B cell (primary cell): Measurements from ENCODE around the gene TMEM125. TPM values are rescaled to one million over a fixed set of nuclear protein-coding genes. Genes with fewer than 3 reads are reported as not detected.

ENCODE experiments used
- ATAC-seq: fragments of 200-7000 bp; cut with Tn5 transposase; one replicate; pipeline ENCODE4 v1.10.0; 2021; ENCODE audit warnings: low read depth, mild to moderate bottlenecking, moderate number of reproducible peaks, moderate library complexity
- CTCF ChIA-PET: fragments of 350-600 bp; sonication (Branson Sonifier 250); formaldehyde crosslinking; loops from one replicate; lab custom pipeline; 2021; ENCODE audit warnings: antibody characterized with exemption, inconsistent platforms; lab: Charles Lee
- POLR2A ChIA-PET: fragments of 350-600 bp; sonication (Branson Sonifier 250); formaldehyde crosslinking; loops from one replicate; lab custom pipeline; 2021; ENCODE audit warnings: antibody characterized with exemption; lab: Charles Lee
- DNase-seq: peaks from one replicate; pipeline ENCODE4 v3.0.0; 2013
- H2AFZ ChIP-seq: 2 replicates; pipeline ENCODE4 v1.6.1; 2012; ENCODE audit warnings: mild to moderate bottlenecking, low read depth, low read length; ENCODE audit not compliant: insufficient read depth, poor library complexity, severe bottlenecking
- H3K27ac ChIP-seq, 2 donors: 1 replicate in 1 of 2; 2 replicates in 1 of 2; pipeline ENCODE4 v1.5.1; 2012 to 2013; ENCODE audit warnings: low read length in 2 of 2, mild to moderate bottlenecking in 2 of 2, moderate library complexity in 1 of 2
- H3K27me3 ChIP-seq, 4 experiments: fragments of 200-600 bp in 1 of 4; sonication (generic) in 1 of 4; replicated peaks in 1 of 4; 1 replicate in 2 of 4; 2 replicates in 2 of 4; pipeline versions ENCODE4 v1.6.1 to v1.7.0; 2013 to 2016; ENCODE audit warnings: low read length in 3 of 4, mild to moderate bottlenecking in 2 of 4, mixed read lengths in 1 of 4, moderate library complexity in 1 of 4; ENCODE audit not compliant: insufficient read depth in 4 of 4, control insufficient read depth in 3 of 4; ENCODE audit errors: control extremely low read depth in 1 of 4
- H3K36me3 ChIP-seq, 2 experiments: replicated peaks in 1 of 2; 1 replicate in 1 of 2; 2 replicates in 1 of 2; pipeline versions ENCODE4 v1.6.1 to v1.7.1; 2013; ENCODE audit warnings: low read length in 1 of 2; ENCODE audit not compliant: insufficient read depth in 2 of 2, control insufficient read depth in 1 of 2; ENCODE audit errors: control extremely low read depth in 1 of 2, extremely low read depth in 1 of 2
- H3K4me1 ChIP-seq, 2 donors: fragments of 200-600 bp in 1 of 2; sonication (generic) in 1 of 2; 1 replicate in 1 of 2; 2 replicates in 1 of 2; pipeline versions ENCODE4 v1.5.1 to v1.6.1; 2013 to 2017; ENCODE audit warnings: low read length in 2 of 2; ENCODE audit not compliant: control insufficient read depth in 2 of 2, insufficient read depth in 2 of 2
- H3K4me2 ChIP-seq: replicated peaks from 2 replicates; pipeline ENCODE3; 2012; ENCODE audit warnings: mild to moderate bottlenecking, low read depth, low read length; ENCODE audit not compliant: poor library complexity, severe bottlenecking
- H3K4me3 ChIP-seq, 5 experiments: fragments of 200-600 bp in 1 of 5; sonication (generic) in 1 of 5; 1 replicate in 3 of 5; 2 replicates in 2 of 5; pipeline versions ENCODE4 v1.5.1 to v1.7.0; 2011 to 2016; ENCODE audit warnings: low read length in 4 of 5, mild to moderate bottlenecking in 4 of 5, low read depth in 2 of 5, control low read depth in 1 of 5, moderate library complexity in 1 of 5; ENCODE audit not compliant: insufficient read depth in 1 of 5; ENCODE audit errors: control extremely low read depth in 1 of 5, extremely low read depth in 1 of 5
- H3K79me2 ChIP-seq: fragments of 200-600 bp; sonication (generic); one replicate; pipeline ENCODE4 v1.6.0; 2016; ENCODE audit warnings: low read length; ENCODE audit not compliant: control insufficient read depth, insufficient read depth
- H3K9ac ChIP-seq: fragments of 200-600 bp; sonication (generic); 2 replicates; pipeline ENCODE4 v1.6.1; 2017; ENCODE audit warnings: mild to moderate bottlenecking, low read length, moderate library complexity
- H3K9me3 ChIP-seq, 3 donors: one replicate each; pipeline versions ENCODE4 v1.6.1 to v1.7.1; 2013; ENCODE audit warnings: low read length in 2 of 3; ENCODE audit not compliant: control insufficient read depth in 2 of 3, insufficient read depth in 1 of 3; ENCODE audit errors: control extremely low read depth in 1 of 3
- H4K20me1 ChIP-seq: 2 replicates; pipeline ENCODE4 v1.6.0; 2012; ENCODE audit warnings: mild to moderate bottlenecking, low read length; ENCODE audit not compliant: insufficient read depth, control insufficient read depth, poor library complexity, severe bottlenecking
- H3K27ac Mint-ChIP-seq: one replicate; pipeline ENCODE4 v1.8.0; 2021; ENCODE audit warnings: mixed read lengths
- H3K27me3 Mint-ChIP-seq: one replicate; pipeline ENCODE4 v1.8.0; 2021; ENCODE audit warnings: mixed read lengths
- H3K4me1 Mint-ChIP-seq: one replicate; pipeline ENCODE4 v1.8.0; 2021; ENCODE audit warnings: mixed read lengths
- H3K4me3 Mint-ChIP-seq: one replicate; pipeline ENCODE4 v1.8.0; 2021; ENCODE audit warnings: mixed read lengths
- H3K9me3 Mint-ChIP-seq: one replicate; pipeline ENCODE4 v1.8.0; 2022; ENCODE audit warnings: mixed read lengths; ENCODE audit not compliant: insufficient read depth
- CTCF ChIP-seq: fragments of 200-600 bp; IDR thresholded peaks from one replicate; pipeline ENCODE4 v1.8.0; 2022; ENCODE audit warnings: antibody characterized with exemption, mild to moderate bottlenecking
- EZH2 ChIP-seq: IDR thresholded peaks from 2 replicates; pipeline ENCODE4 v1.6.1; 2012; ENCODE audit warnings: borderline replicate concordance, low read depth, mild to moderate bottlenecking, moderate library complexity, low read length; ENCODE audit not compliant: insufficient read depth, poor library complexity, severe bottlenecking
- WGBS: methylation state at CpG from one replicate; pipeline ENCODE4 v1.1.5; 2013; ENCODE audit warnings: missing lambda C conversion rate; ENCODE audit not compliant: insufficient coverage; 5-methylcytosine and 5-hydroxymethylcytosine counted together
- intact Hi-C: fragments of 100-400 bp; cut with micrococcal nuclease; formaldehyde crosslinking; loops from one replicate; pipeline ENCODE4 v1.10.0; 2022
- polyA plus RNA-seq: library from polyadenylated mRNA; depleted of rRNA; stranded (reverse); fragments of >200 nt; gene quantifications from 2 replicates; pipeline ENCODE4 v1.2.3, GENCODE V29; 2012
- total RNA-seq, 2 donors: library from RNA; stranded (reverse); fragments of 120-200 nt in 1 of 2; gene quantifications; 1 replicate in 1 of 2; 2 replicates in 1 of 2; pipeline versions ENCODE4 v1.2.3 to v1.2.4, GENCODE V29; 2013 to 2022

Gene TMEM125
- total and polyA plus RNA-seq, 2 donors (not counting 1 experiment from before 2014, with no cell fraction given), result not detected

- Histone ChIP-seq H2AFZ (no peak overlapping the region), H3K9me3 (no peaks in the 10 kb centered on the region), H3K4me1 (peaks cover 26 to 30% of the 10 kb centered on the region in 2 donors), H3K27me3 (no peaks in the 10 kb centered on the region), H4K20me1 (no peaks in the 10 kb centered on the region), H3K4me2 (no peak overlapping the region), H3K36me3 (no peaks in the 10 kb centered on the region), H3K4me3 (no peak overlapping the region), H3K79me2 (no peaks in the 10 kb centered on the region), H3K9ac (no peak overlapping the region), H3K27ac (no peak overlapping the region)
- ATAC-seq, result no peak
- TF ChIP-seq CTCF (no peak), EZH2 (no peak)
- POLR2A ChIA-PET, result interaction anchor here (0.6 kb wide), 1 partner anchor 369 kb away, joined by 6 read pairs; no protein-coding TSS in a partner anchor
- no peak for DNase-seq
- H3K27ac Mint-ChIP-seq, result peak overlapping the region; percentile 96
- intact Hi-C loops, result no loop called here
- WGBS, result 92% methylated on average over 7 of the region's 9 CpGs
- peaks cover 30% of the 10 kb centered on the region for H3K4me1 Mint-ChIP-seq
- no peaks in the 10 kb centered on the region for H3K9me3 Mint-ChIP-seq
- H3K27me3 Mint-ChIP-seq, result no peaks in the 10 kb centered on the region
- CTCF ChIA-PET, result interaction anchor here (1.4 to 17.5 kb wide), 3 partner anchors 16 to 310 kb away, joined by 5 to 332 read pairs (median 9); no protein-coding TSS in a partner anchor
- H3K4me3 Mint-ChIP-seq, result no peak overlapping the region
Measured at GRCh38 chr1:43222879-43223278, 46.9 kb upstream of the TMEM125 start.

GRCh38 chr1:43225168-43225567 lies 44.6 kb upstream of the TMEM125 start:
- Histone ChIP-seq H3K4me3 (no peak overlapping the region), H3K79me2 (no peaks in the 10 kb centered on the region), H3K4me2 (no peak overlapping the region), H3K4me1 (peaks cover 25 to 30% of the 10 kb centered on the region in 2 donors), H3K9ac (no peak overlapping the region), H4K20me1 (no peaks in the 10 kb centered on the region), H3K27me3 (no peaks in the 10 kb centered on the region), H2AFZ (no peak overlapping the region), H3K27ac (no peak overlapping the region), H3K36me3 (no peaks in the 10 kb centered on the region), H3K9me3 (no peaks in the 10 kb centered on the region)
- Mint-ChIP-seq H3K9me3 (no peaks in the 10 kb centered on the region), H3K4me3 (no peak overlapping the region), H3K27ac (no peak overlapping the region), H3K27me3 (no peaks in the 10 kb centered on the region), H3K4me1 (peaks cover 30% of the 10 kb centered on the region)
- intact Hi-C loops, result loop anchor here (5.0 kb wide), 1 partner anchor 302 kb away; no protein-coding TSS in a partner anchor
- 68% methylated on average over 2 of the region's 3 CpGs for WGBS
- ATAC-seq, result no peak
- TF ChIP-seq CTCF, result no peak
- POLR2A ChIA-PET, result no interaction called here
- CTCF ChIA-PET, result interaction anchor here (1.1 to 17.5 kb wide), 4 partner anchors 10 to 710 kb away, joined by 3 to 332 read pairs (median 12); no protein-coding TSS in a partner anchor
- DNase-seq, result no peak
